Erythroblast (primary cell): Measurements from ENCODE around the gene P2RX4.

ENCODE experiments used
- GATA1 ChIP-seq: IDR thresholded peaks from 2 replicates; pipeline ENCODE4 v1.6.1; 2011; ENCODE audit warnings: low read depth, mild to moderate bottlenecking, control low read depth, low read length, moderate library complexity
- POLR2A ChIP-seq: IDR thresholded peaks from 2 replicates; pipeline ENCODE4 v1.6.1; 2011; ENCODE audit warnings: mild to moderate bottlenecking, low read length

DNA sequence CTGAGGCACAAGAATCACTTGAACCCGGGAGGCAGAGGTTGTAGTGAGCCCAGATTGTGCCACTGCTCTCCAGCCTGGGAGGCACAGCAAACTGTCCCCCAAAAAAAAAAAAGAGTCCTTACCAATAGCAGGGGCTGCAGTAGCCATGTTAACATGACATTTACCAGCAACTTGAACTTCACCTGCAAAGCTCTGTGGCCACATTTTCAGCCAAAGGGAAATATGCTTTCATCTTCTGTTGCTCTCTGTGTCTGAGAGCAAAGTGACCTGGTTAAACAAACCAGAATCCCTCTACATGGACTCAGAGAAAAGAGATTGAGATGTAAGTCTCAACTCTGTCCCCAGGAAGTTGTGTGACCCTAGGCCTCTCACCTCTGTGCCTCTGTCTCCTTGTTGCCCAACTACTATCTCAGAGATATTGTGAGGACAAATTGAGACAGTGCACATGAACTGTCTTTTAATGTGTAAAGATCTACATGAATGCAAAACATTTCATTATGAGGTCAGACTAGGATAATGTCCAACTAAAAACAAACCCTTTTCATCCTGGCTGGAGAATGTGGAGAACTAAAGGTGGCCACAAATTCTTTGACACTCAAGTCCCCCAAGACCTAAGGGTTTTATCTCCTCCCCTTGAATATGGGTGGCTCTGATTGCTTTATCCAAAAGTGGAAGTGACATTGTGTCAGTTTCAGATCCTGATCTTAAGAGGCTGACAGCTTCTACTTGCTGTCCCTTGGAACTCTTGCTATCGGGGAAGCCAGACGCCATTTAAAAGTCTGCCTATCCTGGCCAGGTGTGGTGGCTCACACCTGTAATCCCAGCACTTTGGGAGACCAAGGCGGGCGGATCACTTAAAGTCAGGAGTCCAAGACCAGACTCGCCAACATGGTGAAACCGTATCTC is 24.7 kb upstream of the P2RX4 start:
- no peak for TF ChIP-seq POLR2A
- TF ChIP-seq GATA1, result no peak
